Karpas-422 (cell line): ENCODE measurements around the gene TOGARAM2. TPM values are rescaled to one million over a fixed set of nuclear protein-coding genes. Genes with fewer than 3 reads are reported as not detected.

Experiments used
- DNase-seq: peaks from one replicate; pipeline ENCODE4 v3.0.0-alpha.2; 2015
- H2AFZ ChIP-seq: fragments of 200-600 bp; sonication (generic); 2 replicates; pipeline ENCODE4 v1.6.1; 2014; ENCODE audit warnings: antibody characterized with exemption, low read length, mixed read lengths
- H3K27ac ChIP-seq: fragments of 200-600 bp; sonication (generic); 2 replicates; pipeline ENCODE4 v1.5.1; 2014; ENCODE audit warnings: mild to moderate bottlenecking, low read length, moderate library complexity
- H3K27me3 ChIP-seq: fragments of 200-600 bp; sonication (generic); 2 replicates; pipeline ENCODE4 v1.6.1; 2014; ENCODE audit warnings: low read length, mixed read lengths
- H3K36me3 ChIP-seq: fragments of 200-600 bp; sonication (generic); 2 replicates; pipeline ENCODE4 v1.6.1; 2014; ENCODE audit warnings: low read length, mixed read lengths; ENCODE audit not compliant: insufficient read depth
- H3K4me1 ChIP-seq: fragments of 200-600 bp; sonication (generic); 2 replicates; pipeline ENCODE4 v1.6.1; 2014; ENCODE audit warnings: mild to moderate bottlenecking, low read length, mixed read lengths
- H3K4me2 ChIP-seq: fragments of 200-600 bp; sonication (generic); 2 replicates; pipeline ENCODE4 v1.6.1; 2014; ENCODE audit warnings: low read length, low read depth, mild to moderate bottlenecking; ENCODE audit not compliant: poor library complexity, severe bottlenecking
- H3K4me3 ChIP-seq: fragments of 200-600 bp; sonication (generic); 2 replicates; pipeline ENCODE4 v1.5.1; 2014; ENCODE audit warnings: mild to moderate bottlenecking, antibody characterized with exemption, low read length, mixed read lengths
- H3K79me2 ChIP-seq: fragments of 200-600 bp; sonication (generic); 2 replicates; pipeline ENCODE4 v1.6.1; 2014; ENCODE audit warnings: mild to moderate bottlenecking, low read length, mixed read lengths
- H3K9ac ChIP-seq: fragments of 200-600 bp; sonication (generic); 2 replicates; pipeline ENCODE4 v1.6.0; 2014; ENCODE audit warnings: low read length
- H3K9me2 ChIP-seq: fragments of 200-600 bp; sonication (generic), shearing (Covaris generic); replicated peaks from 2 replicates; pipeline ENCODE4 v1.6.0; 2014; ENCODE audit warnings: mild to moderate bottlenecking, low read length, moderate library complexity; ENCODE audit not compliant: insufficient read depth
- H3K9me3 ChIP-seq: fragments of 300-700, 200-600 bp; sonication (generic); 2 replicates; pipeline ENCODE4 v1.6.1; 2014; ENCODE audit warnings: low read length, mixed read lengths
- H4K20me1 ChIP-seq: fragments of 200-600 bp; sonication (generic); 2 replicates; pipeline ENCODE4 v1.6.1; 2014; ENCODE audit warnings: mild to moderate bottlenecking, antibody characterized with exemption, low read length, low read depth; ENCODE audit not compliant: insufficient read depth
- total RNA-seq: library from RNA; depleted of rRNA; stranded (reverse); fragments of >200 nt; shearing (Covaris generic); gene quantifications from 2 replicates; pipeline ENCODE4 v1.2.3, GENCODE V29; 2014; ENCODE audit warnings: low replicate concordance

The TOGARAM2 gene
- total RNA-seq, 1 experiment from 2014 or later = not detected

- H3K9ac ChIP-seq = no peak overlapping the region
- no peaks in the 10 kb centered on the region for H3K4me1 ChIP-seq
- no peaks in the 10 kb centered on the region for H3K79me2 ChIP-seq
- no peaks in the 10 kb centered on the region for H3K9me3 ChIP-seq
- H3K27me3 ChIP-seq = no peaks in the 10 kb centered on the region
- no peak overlapping the region for H3K4me2 ChIP-seq
- no peak overlapping the region for H3K27ac ChIP-seq
- no peaks in the 10 kb centered on the region for H3K9me2 ChIP-seq
- no peak overlapping the region for H3K4me3 ChIP-seq
- H3K36me3 ChIP-seq = no peaks in the 10 kb centered on the region
- DNase-seq = no peak
- H2AFZ ChIP-seq = no peak overlapping the region
- no peaks in the 10 kb centered on the region for H4K20me1 ChIP-seq
These were observed 85.3 kb downstream of the TOGARAM2 start for GRCh38 chr2:29066271-29066860.

- H2AFZ ChIP-seq = no peak overlapping the region
These were observed 86.0 kb downstream of the TOGARAM2 start for GRCh38 chr2:29066997-29067605.

GRCh38 chr2:29068513-29068912 lies 87.4 kb downstream of the TOGARAM2 start:
- H3K9me3 ChIP-seq = no peaks in the 10 kb centered on the region

More at GRCh38 chr2:29066997-29067605, 86.0 kb downstream of the TOGARAM2 start:
- DNase-seq = no peak
- no peak overlapping the region for H3K27ac ChIP-seq
- H3K4me3 ChIP-seq = no peak overlapping the region
- H3K4me1 ChIP-seq = no peaks in the 10 kb centered on the region
- H4K20me1 ChIP-seq = no peaks in the 10 kb centered on the region
- H3K4me2 ChIP-seq = no peak overlapping the region
- no peaks in the 10 kb centered on the region for H3K9me2 ChIP-seq
- H3K79me2 ChIP-seq = no peaks in the 10 kb centered on the region
- H3K9me3 ChIP-seq = no peaks in the 10 kb centered on the region
- H3K36me3 ChIP-seq = no peaks in the 10 kb centered on the region
- H3K27me3 ChIP-seq = no peaks in the 10 kb centered on the region
- no peak overlapping the region for H3K9ac ChIP-seq

GRCh38 chr2:29070526-29070925 lies 89.4 kb downstream of the TOGARAM2 start:
- Histone ChIP-seq H3K36me3 (no peaks in the 10 kb centered on the region), H3K4me2 (no peak overlapping the region), H3K9me2 (no peaks in the 10 kb centered on the region), H3K27me3 (no peaks in the 10 kb centered on the region), H3K27ac (no peak overlapping the region), H3K4me3 (no peak overlapping the region), H2AFZ (no peak overlapping the region), H3K4me1 (no peaks in the 10 kb centered on the region), H3K79me2 (no peaks in the 10 kb centered on the region), H3K9ac (no peak overlapping the region), H4K20me1 (no peaks in the 10 kb centered on the region), H3K9me3 (no peaks in the 10 kb centered on the region)
- no peak for DNase-seq

More at GRCh38 chr2:29068513-29068912, 87.4 kb downstream of the TOGARAM2 start:
- Histone ChIP-seq H3K9ac (no peak overlapping the region), H3K79me2 (no peaks in the 10 kb centered on the region), H3K9me2 (no peaks in the 10 kb centered on the region), H3K4me1 (no peaks in the 10 kb centered on the region), H2AFZ (no peak overlapping the region), H3K4me2 (no peak overlapping the region), H3K27ac (no peak overlapping the region), H3K4me3 (no peak overlapping the region), H3K36me3 (no peaks in the 10 kb centered on the region), H4K20me1 (no peaks in the 10 kb centered on the region), H3K27me3 (no peaks in the 10 kb centered on the region)
- DNase-seq = no peak

- no peaks in the 10 kb centered on the region for H3K9me2 ChIP-seq
- H3K4me3 ChIP-seq = no peak overlapping the region
- no peak overlapping the region for H3K27ac ChIP-seq
- H3K79me2 ChIP-seq = no peaks in the 10 kb centered on the region
- no peaks in the 10 kb centered on the region for H3K36me3 ChIP-seq
- DNase-seq = no peak
- H4K20me1 ChIP-seq = no peaks in the 10 kb centered on the region
- H3K9ac ChIP-seq = no peak overlapping the region
- H2AFZ ChIP-seq = no peak overlapping the region
- H3K9me3 ChIP-seq = no peaks in the 10 kb centered on the region
- no peak overlapping the region for H3K4me2 ChIP-seq
- H3K4me1 ChIP-seq = peaks cover 2% of the 10 kb centered on the region
- no peaks in the 10 kb centered on the region for H3K27me3 ChIP-seq
These were observed 90.2 kb downstream of the TOGARAM2 start for GRCh38 chr2:29071032-29071975.

- DNase-seq = no peak
These were observed 91.2 kb downstream of the TOGARAM2 start for GRCh38 chr2:29072251-29072650.

GRCh38 chr2:29072971-29073725 lies 92.0 kb downstream of the TOGARAM2 start:
- H4K20me1 ChIP-seq = no peaks in the 10 kb centered on the region
- peaks cover 6% of the 10 kb centered on the region for H3K4me1 ChIP-seq
- no peak overlapping the region for H3K4me3 ChIP-seq
- H3K4me2 ChIP-seq = no peak overlapping the region
- H3K9ac ChIP-seq = no peak overlapping the region
- no peaks in the 10 kb centered on the region for H3K79me2 ChIP-seq
- H3K9me2 ChIP-seq = no peaks in the 10 kb centered on the region
- H2AFZ ChIP-seq = no peak overlapping the region
- no peaks in the 10 kb centered on the region for H3K9me3 ChIP-seq
- DNase-seq = no peak
- no peaks in the 10 kb centered on the region for H3K36me3 ChIP-seq
- no peak overlapping the region for H3K27ac ChIP-seq
- H3K27me3 ChIP-seq = no peaks in the 10 kb centered on the region

More at GRCh38 chr2:29072251-29072650, 91.2 kb downstream of the TOGARAM2 start:
- no peaks in the 10 kb centered on the region for H3K79me2 ChIP-seq
- H3K27ac ChIP-seq = no peak overlapping the region
- no peak overlapping the region for H3K4me3 ChIP-seq
- H2AFZ ChIP-seq = no peak overlapping the region
- no peaks in the 10 kb centered on the region for H3K9me2 ChIP-seq
- H3K9me3 ChIP-seq = no peaks in the 10 kb centered on the region
- no peaks in the 10 kb centered on the region for H4K20me1 ChIP-seq
- no peak overlapping the region for H3K9ac ChIP-seq
- peaks cover 6% of the 10 kb centered on the region for H3K4me1 ChIP-seq
- no peaks in the 10 kb centered on the region for H3K27me3 ChIP-seq
- H3K36me3 ChIP-seq = no peaks in the 10 kb centered on the region
- H3K4me2 ChIP-seq = no peak overlapping the region
